NCI-H82 (cell line): ENCODE data around the gene GOLT1A.

Experiments used
- DNase-seq: peaks from one replicate; lab custom pipeline; 2025; lab: John Stamatoyannopoulos, UW

GOLT1A gene

GRCh38 chr1:204155881-204156280, 57.9 kb downstream of the GOLT1A start:
- no peak for DNase-seq

GRCh38 chr1:204154568-204155255, 59.1 kb downstream of the GOLT1A start:
- DNase-seq, result no peak

GRCh38 chr1:204153667-204154066, 60.1 kb downstream of the GOLT1A start:
- DNase-seq, result no peak

GRCh38 chr1:204152310-204153044, 61.3 kb downstream of the GOLT1A start:
- DNase-seq, result no peak

- DNase-seq, result peak; percentile 91
Observed at GRCh38 chr1:204151552-204152309, 62.1 kb downstream of the GOLT1A start, which contains the start of gene ETNK2. TSS of gene ETNK2 (minus strand) at chr1:204152044. CDS start at chr1:204151852, 192 bp downstream.

GRCh38 chr1:204150702-204151551, 62.9 kb downstream of the GOLT1A start:
- DNase-seq, result peak; percentile 62

GRCh38 chr1:204149635-204150565, 63.9 kb downstream of the GOLT1A start:
- DNase-seq, result no peak

GRCh38 chr1:204149107-204149506, 64.7 kb downstream of the GOLT1A start:
- no peak for DNase-seq
